HG02840 (cell line): ENCODE results near the gene FAM13C.

Experiments
- ATAC-seq: cut with Tn5 transposase; IDR thresholded peaks from one replicate; pipeline ENCODE4 v1.9.1; 2021; ENCODE audit warnings: mild to moderate bottlenecking, moderate library complexity, moderate number of reproducible peaks; ENCODE audit not compliant: unreplicated experiment, low FRiP score

The FAM13C gene

DNA sequence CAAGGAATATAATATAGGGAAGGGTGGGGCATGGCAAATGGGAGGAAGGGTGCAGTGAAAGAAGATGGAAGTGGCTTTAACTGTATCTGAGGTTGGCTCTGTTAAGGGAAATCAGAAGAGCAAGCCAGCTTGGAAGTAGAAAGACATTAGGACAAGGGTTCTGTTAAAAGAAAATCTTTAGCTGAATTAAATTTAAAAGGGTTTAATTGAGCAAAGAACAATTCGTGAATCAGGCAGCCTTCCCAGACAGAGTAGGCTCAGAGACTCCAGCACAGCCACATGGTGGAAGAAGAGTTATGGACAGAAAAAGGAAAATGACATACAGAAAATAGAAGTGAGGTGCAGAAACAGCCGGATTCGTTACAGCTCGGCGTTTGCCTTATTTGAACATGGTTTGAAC is 42.0 kb downstream of the FAM13C start:
- no peak for ATAC-seq

GRCh38 chr10:59319854-59320253 is 42.5 kb downstream of the FAM13C start:
- ATAC-seq, result no peak

DNA sequence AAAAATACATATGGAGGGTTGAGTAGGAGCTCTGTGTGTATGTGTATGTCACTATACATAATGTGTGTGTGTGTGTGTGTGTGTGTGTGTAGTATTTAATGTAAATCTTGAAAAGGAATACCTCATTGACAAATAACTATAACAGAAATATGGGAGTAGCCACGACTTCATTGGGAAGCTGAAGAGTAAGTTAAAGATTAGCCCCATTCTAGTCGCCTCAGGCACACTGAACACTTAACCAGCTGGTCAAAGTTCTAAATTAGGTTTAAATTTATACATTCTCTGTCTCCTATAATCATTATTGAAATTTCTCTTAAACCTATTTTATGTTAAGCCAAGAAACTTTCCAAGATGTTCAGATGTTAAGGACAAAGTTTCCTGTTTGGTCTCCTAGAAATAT is 45.3 kb downstream of the FAM13C start:
- no peak for ATAC-seq

- ATAC-seq, result no peak
Measured at GRCh38 chr10:59315465-59315864, 46.9 kb downstream of the FAM13C start.

DNA sequence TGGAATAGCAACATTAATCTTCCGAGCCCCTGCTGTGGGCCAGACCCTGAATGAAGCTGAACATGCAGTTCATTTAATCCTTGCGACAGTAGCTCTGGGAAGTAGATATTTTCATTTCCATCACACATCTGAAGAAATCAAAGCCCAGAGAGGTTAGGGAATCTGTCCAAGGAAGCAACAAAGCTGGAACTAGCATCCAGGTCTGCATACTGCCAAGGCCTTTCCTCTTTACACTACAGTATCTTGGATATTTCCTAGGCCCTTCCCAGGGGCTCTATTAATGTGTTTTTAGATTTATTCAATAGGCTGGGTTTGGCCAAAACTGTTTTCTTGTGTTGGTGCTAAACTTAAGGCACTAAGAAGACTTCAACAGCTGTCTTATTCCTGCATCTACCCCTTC is 48.1 kb downstream of the FAM13C start:
- no peak for ATAC-seq

GRCh38 chr10:59312247-59312646 is 50.1 kb downstream of the FAM13C start:
- ATAC-seq, result no peak

DNA sequence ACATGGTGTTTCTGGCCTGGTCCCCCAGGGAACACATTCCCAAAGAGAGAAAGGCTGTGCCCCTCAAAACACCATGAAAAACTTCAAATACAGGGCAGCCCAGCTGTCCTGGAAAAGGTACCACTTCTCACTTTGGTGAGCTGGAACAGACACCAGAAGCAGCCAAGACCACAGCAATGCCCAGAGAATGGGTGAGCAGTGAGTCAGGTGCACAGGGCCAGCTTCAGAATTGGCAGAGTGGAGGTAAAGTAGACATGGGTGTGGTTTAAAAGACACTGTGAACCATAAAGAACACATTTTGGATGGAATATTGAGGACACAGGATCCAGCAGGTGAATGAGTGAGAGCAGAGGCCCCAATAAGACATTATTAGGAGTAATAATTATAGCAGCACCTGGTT is 51.3 kb downstream of the FAM13C start:
- no peak for ATAC-seq

DNA sequence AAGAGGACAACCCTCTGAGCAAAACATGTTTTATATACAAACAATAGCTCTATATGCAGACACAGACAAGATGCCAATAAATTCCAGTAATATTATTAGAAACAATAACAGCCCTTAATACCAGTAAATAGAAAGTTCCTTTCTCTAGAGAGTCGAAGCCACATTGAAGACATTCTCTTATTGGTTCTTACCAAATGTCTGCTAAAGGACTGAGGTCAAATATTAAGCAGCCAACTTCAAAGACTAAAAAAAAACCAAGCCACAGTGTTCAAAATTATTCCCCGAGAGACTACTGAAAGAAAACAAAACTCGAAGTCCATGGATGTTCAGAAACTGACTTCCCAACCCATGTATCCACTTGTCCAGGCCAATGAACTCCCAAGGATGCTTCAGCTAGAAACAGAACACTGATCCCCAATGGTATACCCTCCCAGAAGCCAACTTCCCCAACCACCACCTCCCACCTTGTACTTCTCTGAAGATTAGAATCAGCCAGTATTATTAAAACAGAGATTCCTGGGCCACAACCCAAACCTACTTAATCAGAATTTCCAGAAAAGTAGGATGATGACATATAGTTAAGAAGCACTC is 51.9 kb downstream of the FAM13C start:
- ATAC-seq, result no peak

DNA sequence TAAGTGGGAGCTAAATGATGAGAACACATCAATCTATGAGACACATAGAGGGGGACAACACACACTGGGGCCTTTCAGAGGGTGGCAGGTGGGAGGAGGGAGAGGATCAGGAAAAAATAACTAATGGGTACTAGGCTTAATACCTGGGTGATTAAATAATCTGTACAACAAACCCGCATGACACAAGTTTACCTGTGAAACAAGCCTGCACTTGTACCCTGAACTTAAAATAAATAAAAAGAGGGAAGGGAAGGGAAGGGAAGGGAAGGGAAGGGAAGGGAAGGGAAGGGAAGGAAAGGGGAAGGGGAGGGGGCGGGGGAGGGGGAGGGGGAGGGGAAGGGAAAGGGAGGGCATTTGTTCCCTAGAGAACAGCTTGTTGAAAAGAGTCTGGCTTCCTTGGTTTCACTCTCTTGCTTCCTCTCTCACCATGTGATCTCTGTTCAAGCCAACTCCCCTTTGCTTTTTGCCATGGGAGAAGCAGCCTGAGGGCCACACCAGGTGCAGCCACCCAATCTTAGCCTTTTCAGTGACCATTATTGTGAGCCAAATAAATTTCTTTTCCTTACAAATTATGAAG is 57.7 kb downstream of the FAM13C start:
- no peak for ATAC-seq

GRCh38 chr10:59303018-59303417 is 59.3 kb downstream of the FAM13C start:
- no peak for ATAC-seq

GRCh38 chr10:59302381-59302780 is 60.0 kb downstream of the FAM13C start:
- ATAC-seq, result no peak

DNA sequence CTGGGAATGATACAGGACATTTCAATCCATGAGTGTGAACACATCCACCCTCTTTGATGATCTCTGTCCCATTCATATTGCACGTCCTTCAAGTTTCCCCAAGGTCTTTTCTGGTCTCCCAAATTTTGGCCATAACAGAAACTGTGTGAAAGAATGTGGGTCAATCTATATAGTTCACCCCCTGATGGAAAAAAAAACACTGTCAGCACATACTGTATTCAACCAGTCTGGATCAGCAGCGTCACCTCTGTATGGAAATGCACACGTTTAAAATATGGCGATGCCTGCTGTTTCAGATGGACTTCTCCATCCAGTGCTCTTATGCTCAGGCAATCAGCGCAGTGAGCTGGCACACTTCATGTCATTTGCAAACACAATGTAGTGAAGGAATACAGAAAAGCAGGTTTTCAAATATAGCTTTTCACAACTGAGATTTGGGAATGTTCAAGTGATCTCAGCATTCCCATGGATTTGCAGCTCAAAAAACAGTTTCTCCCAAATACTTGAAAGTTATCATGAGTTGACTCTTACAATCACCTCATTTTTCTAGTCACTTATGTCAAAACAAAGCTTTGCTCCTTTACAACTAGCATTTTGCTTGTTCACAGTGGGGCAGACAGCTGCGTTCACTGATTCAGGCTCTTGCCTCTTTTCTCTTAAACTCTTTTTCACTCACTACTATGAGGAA is 61.1 kb downstream of the FAM13C start:
- ATAC-seq, result no peak

GRCh38 chr10:59300386-59300785 is 62.0 kb downstream of the FAM13C start:
- ATAC-seq, result no peak

- no peak for ATAC-seq
Measured at GRCh38 chr10:59299933-59300332, 62.4 kb downstream of the FAM13C start.

GRCh38 chr10:59290448-59290847 is 71.9 kb downstream of the FAM13C start:
- no peak for ATAC-seq

GRCh38 chr10:59289853-59290252 is 72.5 kb downstream of the FAM13C start:
- no peak for ATAC-seq

GRCh38 chr10:59287587-59288255 is 74.6 kb downstream of the FAM13C start:
- ATAC-seq, result no peak

DNA sequence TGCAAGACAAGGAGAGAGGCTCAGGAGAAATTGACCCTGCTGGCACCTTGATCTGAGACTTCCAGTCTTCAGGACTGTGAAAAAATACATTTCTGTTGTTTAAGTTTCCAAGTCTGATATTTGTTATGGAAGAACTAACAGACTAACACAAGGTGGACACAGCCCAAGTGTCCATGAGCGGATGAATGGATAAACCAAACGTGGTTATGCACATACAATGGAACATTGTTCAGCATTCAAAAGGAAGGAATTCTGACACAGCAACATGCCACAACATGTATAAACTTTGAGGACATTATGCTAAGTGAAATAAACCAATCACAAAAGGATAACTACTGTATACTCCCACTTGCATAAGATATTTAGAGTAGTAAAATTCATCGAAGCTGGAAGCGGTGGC is 76.5 kb downstream of the FAM13C start:
- ATAC-seq, result no peak

DNA sequence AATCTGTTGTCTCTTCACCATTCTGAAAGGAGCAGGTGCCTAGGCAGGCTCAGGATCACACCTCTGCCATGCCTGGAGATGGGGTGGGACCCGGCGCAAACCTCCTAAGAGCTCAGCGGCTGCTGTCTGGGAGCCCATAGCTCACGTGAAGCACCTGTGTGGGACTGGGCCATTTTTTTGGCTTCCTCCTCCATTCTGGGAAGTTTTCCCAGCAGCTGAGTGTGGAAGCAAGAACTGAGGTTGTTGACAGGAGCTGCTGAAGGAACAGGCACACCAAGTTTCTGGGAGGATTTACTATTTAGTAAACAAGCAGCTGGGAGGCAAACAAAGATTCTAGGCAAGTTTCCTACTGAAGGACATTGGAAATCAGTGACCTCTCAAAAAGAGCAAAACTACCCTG is 77.3 kb downstream of the FAM13C start:
- no peak for ATAC-seq

DNA sequence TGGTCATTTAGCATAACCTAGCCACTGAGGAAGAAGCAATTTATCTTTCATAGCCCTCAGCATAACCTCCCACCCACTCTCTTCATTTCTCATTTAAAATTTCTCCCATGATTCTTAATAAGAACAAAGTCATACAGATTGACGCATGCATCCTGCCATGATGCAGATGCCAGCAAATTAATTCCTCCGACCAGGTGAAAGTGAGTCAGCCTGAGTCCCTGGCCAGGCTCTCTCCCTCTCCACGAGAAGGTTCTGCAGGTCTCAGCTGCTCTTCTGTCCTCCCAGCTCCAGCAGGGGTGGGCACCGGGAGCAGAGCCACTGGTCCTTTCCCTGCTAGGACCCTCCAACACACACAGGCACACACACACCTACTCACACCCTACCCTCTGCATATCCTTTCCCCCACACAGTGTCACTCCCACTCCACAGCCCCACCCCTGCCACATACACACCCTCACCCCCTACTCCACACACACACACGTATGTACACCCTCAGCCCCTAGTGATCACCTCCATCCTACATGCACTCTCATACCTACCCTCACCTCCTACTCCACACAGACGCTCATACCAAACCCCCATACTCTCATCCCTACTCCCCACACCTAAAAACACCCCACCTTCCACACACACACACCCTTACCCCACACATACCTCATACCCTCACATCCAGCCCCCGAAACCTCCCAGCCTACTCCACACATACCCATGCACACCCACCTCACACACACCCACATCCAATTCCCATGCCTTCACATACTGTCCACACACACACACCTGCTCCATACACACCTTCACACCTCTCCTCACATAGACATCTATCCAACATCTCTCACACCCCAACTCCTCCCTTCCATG is 78.0 kb downstream of the FAM13C start:
- ATAC-seq, result no peak
